Measurements from ENCODE around the gene DALRD3.

DNA sequence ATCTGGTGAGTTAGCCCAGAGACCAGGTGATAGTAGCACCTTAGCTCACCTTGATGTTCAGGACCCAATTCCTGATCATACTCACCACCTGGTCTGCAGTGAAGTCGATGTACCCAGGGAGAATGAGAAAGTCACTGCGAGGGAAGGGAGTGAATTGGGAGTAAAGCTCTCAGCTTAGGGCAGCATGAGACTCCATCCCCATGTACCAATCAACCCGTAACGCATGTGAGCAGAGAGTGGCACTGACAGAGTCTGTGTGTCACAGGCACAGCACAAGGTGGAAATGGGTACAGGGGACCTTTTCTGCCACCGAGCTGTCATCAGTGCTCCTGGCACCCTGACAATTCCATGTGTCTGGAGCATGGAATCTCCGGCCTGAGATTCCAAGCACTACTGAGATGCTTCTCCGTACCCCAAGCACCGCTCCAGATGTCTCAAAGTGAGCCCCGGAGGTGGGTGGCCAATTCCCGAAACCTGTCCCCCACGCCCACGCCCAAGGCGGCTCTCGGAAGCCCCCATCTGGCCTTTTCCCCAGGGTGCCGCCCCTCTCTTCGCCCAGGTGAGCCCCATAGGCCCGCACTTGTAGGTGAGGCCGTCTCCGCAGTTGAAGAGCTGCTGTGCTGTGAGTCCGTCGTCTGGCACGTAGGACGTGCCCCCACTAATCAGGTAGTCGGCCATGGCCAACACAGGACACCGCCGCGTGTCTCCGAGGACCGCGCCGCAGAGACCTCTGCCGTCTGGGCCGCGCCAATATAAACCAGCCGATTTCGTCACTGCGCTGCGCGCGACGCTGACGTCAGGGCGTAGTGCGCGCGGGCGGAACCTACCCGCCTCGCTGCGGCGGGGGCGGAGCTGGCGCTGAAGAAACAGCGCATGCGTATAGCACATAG is 10.5 kb upstream of the DALRD3 start, which contains the start of gene IMPDH2:
- TF ChIP-seq, protein P1, sequence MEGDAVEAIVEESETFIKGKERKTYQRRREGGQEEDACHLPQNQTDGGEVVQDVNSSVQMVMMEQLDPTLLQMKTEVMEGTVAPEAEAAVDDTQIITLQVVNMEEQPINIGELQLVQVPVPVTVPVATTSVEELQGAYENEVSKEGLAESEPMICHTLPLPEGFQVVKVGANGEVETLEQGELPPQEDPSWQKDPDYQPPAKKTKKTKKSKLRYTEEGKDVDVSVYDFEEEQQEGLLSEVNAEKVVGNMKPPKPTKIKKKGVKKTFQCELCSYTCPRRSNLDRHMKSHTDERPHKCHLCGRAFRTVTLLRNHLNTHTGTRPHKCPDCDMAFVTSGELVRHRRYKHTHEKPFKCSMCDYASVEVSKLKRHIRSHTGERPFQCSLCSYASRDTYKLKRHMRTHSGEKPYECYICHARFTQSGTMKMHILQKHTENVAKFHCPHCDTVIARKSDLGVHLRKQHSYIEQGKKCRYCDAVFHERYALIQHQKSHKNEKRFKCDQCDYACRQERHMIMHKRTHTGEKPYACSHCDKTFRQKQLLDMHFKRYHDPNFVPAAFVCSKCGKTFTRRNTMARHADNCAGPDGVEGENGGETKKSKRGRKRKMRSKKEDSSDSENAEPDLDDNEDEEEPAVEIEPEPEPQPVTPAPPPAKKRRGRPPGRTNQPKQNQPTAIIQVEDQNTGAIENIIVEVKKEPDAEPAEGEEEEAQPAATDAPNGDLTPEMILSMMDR (IDR thresholded peaks at IDR 0.05): peak in 3 of 4 donors; percentile 9 to 28 (median 26)
- peak; percentile 97 for TF ChIP-seq POLR2A (IDR thresholded peaks at IDR 0.05)

Data from right lobe of liver (tissue), 4 donors.